Measurements from ENCODE around the gene DAAM1. TPM values are rescaled to one million over a fixed set of nuclear protein-coding genes. Genes with fewer than 3 reads are reported as not detected.

DAAM1 gene
- total RNA-seq, 2 donors from 2014 or later = 94.0 to 99.4 TPM

GRCh38 chr14:59269466-59269865, 81.0 kb downstream of the DAAM1 start:
- Histone ChIP-seq H3K9ac (ENCODE audit: extremely low read depth, low read length, poor library complexity, severe bottlenecking) (no peak overlapping the region), H3K9me3 (ENCODE audit: control insufficient read depth, low read length) (peaks cover 8% of the 10 kb centered on the region), H3K4me1 (ENCODE audit: control insufficient read depth, insufficient read depth, low read length) (peaks cover 9% of the 10 kb centered on the region), H3K27me3 (ENCODE audit: control insufficient read depth, insufficient read depth, low read length, poor library complexity, severe bottlenecking) (no peaks in the 10 kb centered on the region), H3K36me3 (ENCODE audit: control insufficient read depth, insufficient read depth, low read length) (peaks cover 50% of the 10 kb centered on the region), H3K4me3 (ENCODE audit: low read length) (no peak overlapping the region), H3K27ac (ENCODE audit: low read depth, low read length) (no peak overlapping the region)
- 80 to 93% methylated on average over 1 to 3 of the region's 3 CpGs for WGBS, 2 experiments (ENCODE audit: insufficient coverage in 1 of 2, insufficient read length in 1 of 2)
- no peaks in the 10 kb centered on the region for H3K9me3 Mint-ChIP-seq
- H3K27me3 Mint-ChIP-seq (ENCODE audit: insufficient read depth) = no peaks in the 10 kb centered on the region
- TF ChIP-seq, protein P1, sequence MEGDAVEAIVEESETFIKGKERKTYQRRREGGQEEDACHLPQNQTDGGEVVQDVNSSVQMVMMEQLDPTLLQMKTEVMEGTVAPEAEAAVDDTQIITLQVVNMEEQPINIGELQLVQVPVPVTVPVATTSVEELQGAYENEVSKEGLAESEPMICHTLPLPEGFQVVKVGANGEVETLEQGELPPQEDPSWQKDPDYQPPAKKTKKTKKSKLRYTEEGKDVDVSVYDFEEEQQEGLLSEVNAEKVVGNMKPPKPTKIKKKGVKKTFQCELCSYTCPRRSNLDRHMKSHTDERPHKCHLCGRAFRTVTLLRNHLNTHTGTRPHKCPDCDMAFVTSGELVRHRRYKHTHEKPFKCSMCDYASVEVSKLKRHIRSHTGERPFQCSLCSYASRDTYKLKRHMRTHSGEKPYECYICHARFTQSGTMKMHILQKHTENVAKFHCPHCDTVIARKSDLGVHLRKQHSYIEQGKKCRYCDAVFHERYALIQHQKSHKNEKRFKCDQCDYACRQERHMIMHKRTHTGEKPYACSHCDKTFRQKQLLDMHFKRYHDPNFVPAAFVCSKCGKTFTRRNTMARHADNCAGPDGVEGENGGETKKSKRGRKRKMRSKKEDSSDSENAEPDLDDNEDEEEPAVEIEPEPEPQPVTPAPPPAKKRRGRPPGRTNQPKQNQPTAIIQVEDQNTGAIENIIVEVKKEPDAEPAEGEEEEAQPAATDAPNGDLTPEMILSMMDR (conservative IDR thresholded peaks at IDR 0.05) = no peak
- no peak overlapping the region for H3K27ac Mint-ChIP-seq
- DNase-seq = no peak
- H3K4me3 Mint-ChIP-seq = no peak overlapping the region
- H3K36me3 Mint-ChIP-seq (ENCODE audit: low read depth) = peaks cover 38% of the 10 kb centered on the region
- peaks cover 23% of the 10 kb centered on the region for H3K4me1 Mint-ChIP-seq

- peaks cover 19% of the 10 kb centered on the region for H3K4me1 Mint-ChIP-seq
- Histone ChIP-seq H3K9ac (ENCODE audit: extremely low read depth, low read length, poor library complexity, severe bottlenecking) (no peak overlapping the region), H3K36me3 (ENCODE audit: control insufficient read depth, insufficient read depth, low read length) (peaks cover 35% of the 10 kb centered on the region), H3K9me3 (ENCODE audit: control insufficient read depth, low read length) (peaks cover 8% of the 10 kb centered on the region), H3K4me1 (ENCODE audit: control insufficient read depth, insufficient read depth, low read length) (peaks cover 9% of the 10 kb centered on the region), H3K27me3 (ENCODE audit: control insufficient read depth, insufficient read depth, low read length, poor library complexity, severe bottlenecking) (no peaks in the 10 kb centered on the region), H3K27ac (ENCODE audit: low read depth, low read length) (no peak overlapping the region), H3K4me3 (ENCODE audit: low read length) (no peak overlapping the region)
- H3K27ac Mint-ChIP-seq = no peak overlapping the region
- no peaks in the 10 kb centered on the region for H3K27me3 Mint-ChIP-seq (ENCODE audit: insufficient read depth)
- no peaks in the 10 kb centered on the region for H3K9me3 Mint-ChIP-seq
- peaks cover 20% of the 10 kb centered on the region for H3K36me3 Mint-ChIP-seq (ENCODE audit: low read depth)
- no peak overlapping the region for H3K4me3 Mint-ChIP-seq
- TF ChIP-seq, protein P1 (conservative IDR thresholded peaks at IDR 0.05) = no peak
- DNase-seq = no peak
- WGBS, 2 experiments (ENCODE audit: insufficient coverage in 1 of 2, insufficient read length in 1 of 2) = 85% methylated on average over 1 of the region's 2 CpGs; no CpG with 5 or more reads in 1 of the 2 experiments
Measured at GRCh38 chr14:59271256-59271655, 82.8 kb downstream of the DAAM1 start.

GRCh38 chr14:59271734-59272133, 83.3 kb downstream of the DAAM1 start:
- DNase-seq = no peak
- H3K27ac Mint-ChIP-seq = no peak overlapping the region
- Histone ChIP-seq H3K9ac (ENCODE audit: extremely low read depth, low read length, poor library complexity, severe bottlenecking) (no peak overlapping the region), H3K9me3 (ENCODE audit: control insufficient read depth, low read length) (peaks cover 8% of the 10 kb centered on the region), H3K27ac (ENCODE audit: low read depth, low read length) (no peak overlapping the region), H3K4me3 (ENCODE audit: low read length) (no peak overlapping the region), H3K27me3 (ENCODE audit: control insufficient read depth, insufficient read depth, low read length, poor library complexity, severe bottlenecking) (no peaks in the 10 kb centered on the region), H3K36me3 (ENCODE audit: control insufficient read depth, insufficient read depth, low read length) (peaks cover 35% of the 10 kb centered on the region), H3K4me1 (ENCODE audit: control insufficient read depth, insufficient read depth, low read length) (peaks cover 5% of the 10 kb centered on the region)
- H3K4me3 Mint-ChIP-seq = no peak overlapping the region
- no peaks in the 10 kb centered on the region for H3K9me3 Mint-ChIP-seq
- WGBS, 2 experiments (ENCODE audit: insufficient coverage in 1 of 2, insufficient read length in 1 of 2) = 93 to 94% methylated on average over 2 to 4 of the region's 4 CpGs
- TF ChIP-seq, protein P1 (conservative IDR thresholded peaks at IDR 0.05) = no peak
- peaks cover 15% of the 10 kb centered on the region for H3K4me1 Mint-ChIP-seq
- peaks cover 20% of the 10 kb centered on the region for H3K36me3 Mint-ChIP-seq (ENCODE audit: low read depth)
- H3K27me3 Mint-ChIP-seq (ENCODE audit: insufficient read depth) = no peaks in the 10 kb centered on the region

Measured in endodermal cell (in vitro differentiated cells).